Loucy (cell line): Measurements from ENCODE around the gene MEIOSIN.

Experiments used
- H2AFZ ChIP-seq: fragments of 200-600 bp; sonication (generic); 2 replicates; pipeline ENCODE4 v1.6.0; 2016; ENCODE audit warnings: antibody characterized with exemption, mild to moderate bottlenecking, low read length, moderate library complexity
- H3F3A ChIP-seq: fragments of 200-600 bp; 2 replicates; pipeline ENCODE4 v1.6.0; 2016; ENCODE audit warnings: antibody characterized with exemption, low read depth, mild to moderate bottlenecking
- H3K27me3 ChIP-seq: fragments of 200-600 bp; sonication (generic); 2 replicates; pipeline ENCODE4 v1.6.1; 2014; ENCODE audit warnings: low read length, mild to moderate bottlenecking; ENCODE audit not compliant: insufficient read depth, poor library complexity, severe bottlenecking
- H3K36me3 ChIP-seq: fragments of 200-600 bp; sonication (generic); 2 replicates; pipeline ENCODE4 v1.6.1; 2016; ENCODE audit warnings: low read length; ENCODE audit not compliant: insufficient read depth
- H3K4me1 ChIP-seq: fragments of 200-600 bp; sonication (generic); 2 replicates; pipeline ENCODE4 v1.5.1; 2014; ENCODE audit warnings: low read length, mild to moderate bottlenecking; ENCODE audit not compliant: insufficient read depth, poor library complexity, severe bottlenecking
- H3K4me2 ChIP-seq: fragments of 200-600 bp; sonication (generic); 2 replicates; pipeline ENCODE4 v1.6.0; 2014; ENCODE audit warnings: antibody characterized with exemption, low read length, low read depth, mild to moderate bottlenecking; ENCODE audit not compliant: poor library complexity, severe bottlenecking
- H3K4me3 ChIP-seq: fragments of 200-600 bp; sonication (generic); 2 replicates; pipeline ENCODE4 v1.5.1; 2014; ENCODE audit warnings: low read length, mild to moderate bottlenecking, mixed read lengths; ENCODE audit not compliant: poor library complexity, severe bottlenecking
- H3K79me2 ChIP-seq: fragments of 200-600 bp; sonication (generic); 2 replicates; pipeline ENCODE4 v1.6.1; 2014; ENCODE audit warnings: low read length; ENCODE audit not compliant: insufficient read depth
- H3K9ac ChIP-seq: fragments of 200-600 bp; sonication (generic); 2 replicates; pipeline ENCODE4 v1.6.0; 2014; ENCODE audit warnings: mild to moderate bottlenecking, low read depth, low read length, moderate library complexity; ENCODE audit not compliant: poor library complexity, severe bottlenecking
- H3K9me2 ChIP-seq: fragments of 200-600 bp; sonication (generic); replicated peaks from 2 replicates; pipeline ENCODE4 v1.6.1; 2016; ENCODE audit warnings: low read depth, low read length, mixed read lengths
- H3K9me3 ChIP-seq: fragments of 200-600 bp; sonication (generic); 2 replicates; pipeline ENCODE4 v1.6.1; 2014; ENCODE audit warnings: mild to moderate bottlenecking, antibody characterized with exemption, low read length, low read depth; ENCODE audit not compliant: insufficient read depth
- H4K20me1 ChIP-seq: fragments of 200-600 bp; sonication (generic); 2 replicates; pipeline ENCODE4 v1.6.0; 2014; ENCODE audit warnings: antibody characterized with exemption, low read length, mild to moderate bottlenecking; ENCODE audit not compliant: insufficient read depth, poor library complexity, severe bottlenecking
- EZH2phosphoT487 ChIP-seq: fragments of 200-600 bp; IDR thresholded peaks from 2 replicates; pipeline ENCODE4 v1.6.1; 2018; ENCODE audit warnings: antibody characterized with exemption, mild to moderate bottlenecking, moderate library complexity, borderline replicate concordance
- TF ChIP-seq, protein P1 (sequence below): fragments of 200-600 bp; sonication (generic); conservative IDR thresholded peaks from 2 replicates; pipeline ENCODE4 v1.5.1; 2014; ENCODE audit warnings: mild to moderate bottlenecking, antibody characterized with exemption, low read length

The MEIOSIN gene

DNA sequence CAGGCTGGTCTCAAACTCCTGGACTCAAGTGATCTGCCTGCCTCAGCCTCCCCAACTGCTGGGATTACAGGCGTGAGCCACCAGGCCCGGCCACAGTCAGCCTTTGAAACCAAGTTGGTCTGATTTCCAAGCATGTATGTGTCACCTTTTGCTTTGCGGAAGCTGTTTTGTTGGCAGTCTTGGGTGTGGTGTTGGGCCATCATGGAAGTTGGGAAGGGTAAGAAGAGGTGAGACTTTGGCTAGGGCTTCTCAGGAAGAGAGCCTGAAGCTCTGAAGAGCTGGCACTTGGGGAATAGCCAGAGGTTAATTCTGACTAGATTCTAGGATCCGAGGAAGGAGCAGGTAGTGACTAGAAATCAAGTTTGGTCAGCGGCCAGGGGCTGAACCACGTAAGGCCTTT is 79.1 kb downstream of the MEIOSIN start:
- Histone ChIP-seq H3F3A (no peaks in the 10 kb centered on the region), H2AFZ (no peak overlapping the region), H3K79me2 (no peaks in the 10 kb centered on the region), H3K4me1 (peaks cover 5% of the 10 kb centered on the region), H4K20me1 (no peaks in the 10 kb centered on the region), H3K4me3 (no peak overlapping the region), H3K9me2 (no peaks in the 10 kb centered on the region), H3K36me3 (no peaks in the 10 kb centered on the region), H3K4me2 (no peak overlapping the region), H3K9me3 (no peaks in the 10 kb centered on the region), H3K9ac (no peak overlapping the region), H3K27me3 (no peaks in the 10 kb centered on the region)
- no peak for TF ChIP-seq EZH2phosphoT487
- TF ChIP-seq, protein P1, sequence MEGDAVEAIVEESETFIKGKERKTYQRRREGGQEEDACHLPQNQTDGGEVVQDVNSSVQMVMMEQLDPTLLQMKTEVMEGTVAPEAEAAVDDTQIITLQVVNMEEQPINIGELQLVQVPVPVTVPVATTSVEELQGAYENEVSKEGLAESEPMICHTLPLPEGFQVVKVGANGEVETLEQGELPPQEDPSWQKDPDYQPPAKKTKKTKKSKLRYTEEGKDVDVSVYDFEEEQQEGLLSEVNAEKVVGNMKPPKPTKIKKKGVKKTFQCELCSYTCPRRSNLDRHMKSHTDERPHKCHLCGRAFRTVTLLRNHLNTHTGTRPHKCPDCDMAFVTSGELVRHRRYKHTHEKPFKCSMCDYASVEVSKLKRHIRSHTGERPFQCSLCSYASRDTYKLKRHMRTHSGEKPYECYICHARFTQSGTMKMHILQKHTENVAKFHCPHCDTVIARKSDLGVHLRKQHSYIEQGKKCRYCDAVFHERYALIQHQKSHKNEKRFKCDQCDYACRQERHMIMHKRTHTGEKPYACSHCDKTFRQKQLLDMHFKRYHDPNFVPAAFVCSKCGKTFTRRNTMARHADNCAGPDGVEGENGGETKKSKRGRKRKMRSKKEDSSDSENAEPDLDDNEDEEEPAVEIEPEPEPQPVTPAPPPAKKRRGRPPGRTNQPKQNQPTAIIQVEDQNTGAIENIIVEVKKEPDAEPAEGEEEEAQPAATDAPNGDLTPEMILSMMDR, result no peak
